ENCODE results near the gene OSGIN1.
A peak's percentile ranks its signal among the peaks of the same experiment; 100 is the strongest.

Gene OSGIN1

DNA sequence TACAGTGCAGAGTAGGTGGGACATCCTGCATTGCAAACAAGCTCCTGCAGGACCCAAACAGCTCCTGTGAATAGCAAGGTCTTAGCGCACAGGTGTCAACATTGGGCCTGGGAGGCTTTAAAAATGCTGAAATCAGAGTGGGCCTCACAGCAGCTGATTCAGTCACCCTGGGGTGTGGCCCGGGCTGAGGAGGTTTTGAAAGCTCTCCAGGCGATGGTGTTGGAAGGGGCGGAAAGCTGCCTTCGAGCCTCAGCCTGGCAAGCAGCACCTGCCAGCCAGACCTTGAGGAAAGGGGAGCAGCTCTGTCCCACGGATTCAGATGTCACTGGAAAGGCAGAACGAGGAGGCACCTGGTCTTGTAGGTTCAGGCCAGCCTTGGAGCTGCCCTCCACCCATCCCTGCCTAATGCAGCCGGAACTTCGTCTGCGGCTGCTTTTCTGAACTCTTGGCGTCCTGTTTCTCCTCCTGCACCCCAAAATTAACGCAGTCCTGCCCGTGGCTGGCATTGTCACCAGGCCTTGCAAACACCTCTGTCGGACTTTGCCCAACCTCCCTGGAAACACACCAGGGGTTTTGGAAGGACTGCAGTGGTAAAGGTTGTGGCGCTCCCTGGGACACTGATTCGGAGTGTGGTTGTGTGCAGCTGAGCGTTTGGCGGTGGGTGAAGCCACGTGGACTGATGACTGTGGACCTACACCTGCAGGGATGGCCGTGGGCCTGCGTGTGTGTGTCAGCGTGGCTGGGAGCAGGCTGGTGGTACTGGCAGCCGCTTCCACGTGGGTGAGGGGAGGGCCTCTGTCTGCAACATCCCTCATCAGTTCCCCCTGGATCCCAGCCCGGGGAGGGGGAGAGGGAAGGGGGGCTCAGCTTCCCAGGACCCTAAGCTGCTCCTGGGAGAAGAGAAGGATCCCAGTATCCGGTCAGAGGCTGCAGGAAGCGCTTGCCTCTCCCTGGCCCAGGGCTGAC lies 18.4 kb downstream of the OSGIN1 start:
- H3K27ac ChIP-seq (ENCODE audit: extremely low read depth, low read depth, low read length), result no peak overlapping the region
- CTCF ChIA-PET, result interaction anchor here (0.6 to 5.3 kb wide), 6 partner anchors 12 to 1128 kb away, joined by 3 to 46 read pairs (median 3); no protein-coding TSS in a partner anchor
- H3K4me3 ChIP-seq (ENCODE audit: low read depth, low read length), result no peak overlapping the region

DNA sequence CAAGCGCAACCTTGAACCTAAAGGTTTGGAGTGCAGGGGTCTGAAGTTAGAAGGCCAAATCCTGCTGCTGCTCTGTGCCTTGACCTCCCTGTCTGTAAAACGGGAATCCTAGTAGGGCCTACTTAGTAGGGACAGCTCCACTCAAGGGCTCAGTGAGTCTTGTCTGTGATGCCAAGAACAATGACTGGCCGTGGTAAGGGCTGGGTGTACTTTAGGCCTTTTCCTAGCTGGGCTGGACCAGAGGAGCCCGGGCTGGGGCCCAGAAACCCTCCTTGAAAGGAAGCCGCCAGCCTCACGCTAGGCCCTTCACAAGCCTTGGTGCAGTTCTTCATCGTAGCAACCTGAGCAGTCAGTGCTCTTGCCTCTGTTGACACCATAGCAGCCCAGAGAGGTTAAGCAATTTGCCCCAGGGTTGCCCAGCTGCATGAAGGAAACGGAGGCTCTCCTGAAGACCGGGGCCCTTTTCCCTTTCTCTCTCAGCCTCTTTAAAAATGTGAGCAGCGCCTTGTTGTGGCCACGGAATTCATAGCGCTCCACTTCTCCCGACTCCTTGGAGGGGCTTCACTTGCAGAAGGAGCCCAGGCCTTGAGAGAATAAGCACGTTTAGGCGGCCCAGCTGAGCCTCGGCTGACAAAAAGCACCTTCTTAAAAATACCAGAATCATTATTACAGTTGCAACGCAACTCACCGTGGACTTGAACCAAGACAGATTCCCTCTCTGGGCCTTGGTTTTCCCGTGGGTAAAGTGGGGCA lies 19.4 kb downstream of the OSGIN1 start:
- POLR2A ChIA-PET, result no interaction called here
- H3K36me3 ChIP-seq (ENCODE audit: control insufficient read depth in 2 of 2, insufficient read depth in 1 of 2, low read length in 2 of 2), result no peaks in the 10 kb centered on the region
- no peak overlapping the region for H3K4me3 ChIP-seq (ENCODE audit: low read depth, low read length)
- H3K4me1 ChIP-seq (ENCODE audit: control insufficient read depth, insufficient read depth, low read length), result no peaks in the 10 kb centered on the region
- CTCF ChIA-PET, result interaction anchor here (0.6 to 5.3 kb wide), 2 partner anchors 92 to 101 kb away, joined by 3 to 46 read pairs; no protein-coding TSS in a partner anchor
- H3K27ac ChIP-seq (ENCODE audit: extremely low read depth, low read depth, low read length), result no peak overlapping the region
- no peaks in the 10 kb centered on the region for H3K9me3 ChIP-seq (ENCODE audit: control insufficient read depth, insufficient read depth, low read depth, low read length)
- 0 out of 2 replicates have a peak, but pooled peaks have one; percentile 12 for TF ChIP-seq ZNF768 (tag by site-specific recombination; IDR thresholded peaks at IDR 0.05)
- no peak for TF ChIP-seq ZXDB (tag by site-specific recombination; IDR thresholded peaks at IDR 0.05)

More for the DNA sequence above, 18.4 kb downstream of the OSGIN1 start:
- TF ChIP-seq KLF1 (tag by site-specific recombination; IDR thresholded peaks at IDR 0.05), result peak; percentile 35
- TF ChIP-seq, protein P1, sequence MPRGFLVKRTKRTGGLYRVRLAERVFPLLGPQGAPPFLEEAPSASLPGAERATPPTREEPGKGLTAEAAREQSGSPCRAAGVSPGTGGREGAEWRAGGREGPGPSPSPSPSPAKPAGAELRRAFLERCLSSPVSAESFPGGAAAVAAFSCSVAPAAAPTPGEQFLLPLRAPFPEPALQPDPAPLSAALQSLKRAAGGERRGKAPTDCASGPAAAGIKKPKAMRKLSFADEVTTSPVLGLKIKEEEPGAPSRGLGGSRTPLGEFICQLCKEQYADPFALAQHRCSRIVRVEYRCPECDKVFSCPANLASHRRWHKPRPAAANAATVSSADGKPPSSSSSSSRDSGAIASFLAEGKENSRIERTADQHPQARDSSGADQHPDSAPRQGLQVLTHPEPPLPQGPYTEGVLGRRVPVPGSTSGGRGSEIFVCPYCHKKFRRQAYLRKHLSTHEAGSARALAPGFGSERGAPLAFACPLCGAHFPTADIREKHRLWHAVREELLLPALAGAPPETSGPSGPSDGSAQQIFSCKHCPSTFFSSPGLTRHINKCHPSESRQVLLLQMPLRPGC (tag by site-specific recombination; IDR thresholded peaks at IDR 0.05), result no peak
- no peaks in the 10 kb centered on the region for H3K36me3 ChIP-seq (ENCODE audit: control insufficient read depth in 2 of 2, insufficient read depth in 1 of 2, low read length in 2 of 2)
- POLR2A ChIA-PET, result no interaction called here
- no peaks in the 10 kb centered on the region for H3K9me3 ChIP-seq (ENCODE audit: control insufficient read depth, insufficient read depth, low read depth, low read length)
- H3K4me1 ChIP-seq (ENCODE audit: control insufficient read depth, insufficient read depth, low read length), result no peaks in the 10 kb centered on the region

DNA sequence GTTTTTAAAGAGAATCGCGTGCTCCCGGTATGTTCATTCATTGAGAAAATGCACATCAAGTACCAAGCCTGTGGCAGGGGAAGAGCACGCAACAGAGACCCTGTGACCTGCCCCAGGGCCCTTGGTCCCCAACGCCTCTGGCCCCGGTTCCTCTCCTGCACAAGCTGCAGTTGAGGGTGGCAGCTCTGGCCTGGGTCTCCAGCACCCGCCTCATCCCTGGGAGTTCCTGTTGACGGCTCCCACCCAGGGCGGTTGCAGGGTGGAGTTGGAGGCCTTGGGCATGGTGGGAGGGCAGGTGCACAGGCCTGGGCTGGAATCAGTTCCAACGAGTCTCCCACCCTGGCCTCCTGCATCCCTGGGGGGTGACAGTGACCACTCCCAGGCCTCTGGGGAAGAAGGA lies 20.0 kb downstream of the OSGIN1 start:
- Histone ChIP-seq H3K27ac (ENCODE audit: extremely low read depth, low read depth, low read length) (no peak overlapping the region), H3K4me1 (ENCODE audit: control insufficient read depth, insufficient read depth, low read length) (no peaks in the 10 kb centered on the region), H3K36me3 (ENCODE audit: control insufficient read depth in 2 of 2, insufficient read depth in 1 of 2, low read length in 2 of 2) (no peaks in the 10 kb centered on the region), H3K9me3 (ENCODE audit: control insufficient read depth, insufficient read depth, low read depth, low read length) (no peaks in the 10 kb centered on the region), H3K4me3 (ENCODE audit: low read depth, low read length) (no peak overlapping the region)
- TF ChIP-seq KLF1 (tag by site-specific recombination; IDR thresholded peaks at IDR 0.05), result peak; percentile 86
- no peak for TF ChIP-seq ZNF501 (tag by site-specific recombination; IDR thresholded peaks at IDR 0.05)
- POLR2A ChIA-PET, result no interaction called here
- CTCF ChIA-PET, result interaction anchor here (5.3 kb wide), 1 partner anchor 92 kb away, joined by 46 read pairs; no protein-coding TSS in a partner anchor

DNA sequence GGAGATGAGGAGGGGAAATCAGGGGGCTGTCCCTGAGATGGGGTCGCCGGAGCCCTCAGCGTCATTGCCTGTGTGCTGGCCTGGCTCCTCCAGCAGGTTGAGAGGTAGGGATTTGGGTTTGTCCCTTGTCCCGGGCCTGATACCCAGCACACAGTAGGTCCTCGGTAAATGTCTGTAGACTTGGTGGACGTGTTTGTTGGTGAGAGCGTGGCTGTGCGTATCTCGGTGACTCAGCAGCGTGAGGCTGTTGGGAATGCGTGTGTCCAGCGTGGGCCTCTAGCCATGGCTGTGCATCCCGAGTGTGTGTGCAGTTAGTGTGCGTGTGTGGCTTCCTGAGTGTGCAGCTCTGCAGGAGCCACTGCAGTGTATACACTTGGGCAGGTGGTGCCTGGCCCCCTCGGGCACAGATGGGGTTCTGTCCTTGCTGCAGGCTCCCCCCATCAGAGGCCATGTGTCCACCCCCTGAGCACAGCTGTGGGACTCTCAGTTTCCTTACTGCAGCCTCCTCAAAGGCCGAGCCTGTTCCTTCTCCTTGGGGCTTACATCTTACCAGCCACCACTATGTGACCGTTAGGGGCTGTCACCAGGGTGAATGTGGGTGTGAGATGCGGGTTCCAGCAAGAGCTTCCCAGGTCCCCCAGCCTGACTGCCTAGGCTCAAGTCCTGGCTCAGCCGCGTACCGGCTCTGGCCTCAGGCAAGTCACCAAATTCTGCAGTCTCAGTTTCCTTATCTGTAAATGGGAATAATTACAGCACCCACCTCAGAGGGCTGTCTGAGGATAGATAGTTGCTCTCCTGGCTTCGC lies 20.7 kb downstream of the OSGIN1 start:
- Histone ChIP-seq H3K36me3 (ENCODE audit: control insufficient read depth in 2 of 2, insufficient read depth in 1 of 2, low read length in 2 of 2) (no peaks in the 10 kb centered on the region), H3K4me1 (ENCODE audit: control insufficient read depth, insufficient read depth, low read length) (no peaks in the 10 kb centered on the region), H3K27ac (ENCODE audit: extremely low read depth, low read depth, low read length) (no peak overlapping the region), H3K9me3 (ENCODE audit: control insufficient read depth, insufficient read depth, low read depth, low read length) (no peaks in the 10 kb centered on the region), H3K4me3 (ENCODE audit: low read depth, low read length) (no peak overlapping the region)
- ChIA-PET CTCF (no interaction called here), POLR2A (no interaction called here)
- TF ChIP-seq ZNF221 (tag by site-specific recombination; IDR thresholded peaks at IDR 0.05; ENCODE audit: borderline replicate concordance), result no peak
- TF ChIP-seq, protein P2, sequence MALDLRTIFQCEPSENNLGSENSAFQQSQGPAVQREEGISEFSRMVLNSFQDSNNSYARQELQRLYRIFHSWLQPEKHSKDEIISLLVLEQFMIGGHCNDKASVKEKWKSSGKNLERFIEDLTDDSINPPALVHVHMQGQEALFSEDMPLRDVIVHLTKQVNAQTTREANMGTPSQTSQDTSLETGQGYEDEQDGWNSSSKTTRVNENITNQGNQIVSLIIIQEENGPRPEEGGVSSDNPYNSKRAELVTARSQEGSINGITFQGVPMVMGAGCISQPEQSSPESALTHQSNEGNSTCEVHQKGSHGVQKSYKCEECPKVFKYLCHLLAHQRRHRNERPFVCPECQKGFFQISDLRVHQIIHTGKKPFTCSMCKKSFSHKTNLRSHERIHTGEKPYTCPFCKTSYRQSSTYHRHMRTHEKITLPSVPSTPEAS (tag by site-specific recombination; IDR thresholded peaks at IDR 0.05), result 0 out of 2 replicates have a peak, but pooled peaks have one; percentile 17
